K562 treated with DMSO at 1 percent for 48 hours (cell line): Measurements from ENCODE around the gene KIF20A. TPM values are rescaled to one million over a fixed set of nuclear protein-coding genes. Genes with fewer than 3 reads are reported as not detected.

Experiments used
- total RNA-seq: library from RNA; unstranded; fragments of 300-600 nt; gene quantifications from 2 replicates; pipeline ENCODE4 v1.2.3, GENCODE V29; 2022; ENCODE audit warnings: low replicate concordance; ENCODE audit errors: extremely low read depth

Gene KIF20A
- total RNA-seq = not detected in 2 replicates

DNA sequence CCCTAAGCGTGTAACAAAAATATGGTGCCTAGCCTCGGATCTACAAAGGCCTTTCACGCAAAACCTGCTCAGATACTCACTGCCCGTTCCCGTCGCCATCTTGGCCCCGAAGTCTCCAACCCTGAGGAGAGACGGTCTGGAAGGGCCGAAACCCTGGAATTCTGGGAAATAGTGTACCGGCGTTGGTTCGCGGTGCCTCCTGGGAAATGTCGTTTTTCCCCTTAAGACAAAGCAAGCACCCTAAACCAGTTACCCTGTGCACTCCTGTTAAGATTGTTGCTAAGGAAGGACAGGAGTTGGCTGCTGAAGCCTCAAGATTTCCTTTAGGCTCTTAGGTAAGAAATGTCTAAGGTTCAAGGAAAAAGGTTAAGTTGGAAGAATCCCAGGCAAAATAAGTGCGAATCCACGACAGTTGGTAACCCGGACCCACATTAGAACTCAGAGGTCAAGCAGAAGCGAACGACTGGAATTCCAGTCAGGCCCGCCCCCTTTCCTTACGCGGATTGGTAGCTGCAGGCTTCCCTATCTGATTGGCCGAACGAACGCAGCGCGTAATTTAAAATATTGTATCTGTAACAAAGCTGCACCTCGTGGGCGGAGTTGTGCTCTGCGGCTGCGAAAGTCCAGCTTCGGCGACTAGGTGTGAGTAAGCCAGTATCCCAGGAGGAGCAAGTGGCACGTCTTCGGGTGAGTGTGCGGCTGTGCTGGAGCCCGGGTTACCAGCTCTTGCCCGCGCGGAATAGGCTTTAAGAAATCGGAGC, at the start of gene KIF20A, which contains the start of gene BRD8:
Gene KIF20A, plus strand, starts transcription at position 597 of the 761 bp plus-strand sequence. CDS start 569 bp downstream, outside the sequence.
Gene BRD8, minus strand, starts transcription at position 115 of the 761 bp plus-strand sequence. Its CDS starts 16 bp downstream, at position 99.

DNA sequence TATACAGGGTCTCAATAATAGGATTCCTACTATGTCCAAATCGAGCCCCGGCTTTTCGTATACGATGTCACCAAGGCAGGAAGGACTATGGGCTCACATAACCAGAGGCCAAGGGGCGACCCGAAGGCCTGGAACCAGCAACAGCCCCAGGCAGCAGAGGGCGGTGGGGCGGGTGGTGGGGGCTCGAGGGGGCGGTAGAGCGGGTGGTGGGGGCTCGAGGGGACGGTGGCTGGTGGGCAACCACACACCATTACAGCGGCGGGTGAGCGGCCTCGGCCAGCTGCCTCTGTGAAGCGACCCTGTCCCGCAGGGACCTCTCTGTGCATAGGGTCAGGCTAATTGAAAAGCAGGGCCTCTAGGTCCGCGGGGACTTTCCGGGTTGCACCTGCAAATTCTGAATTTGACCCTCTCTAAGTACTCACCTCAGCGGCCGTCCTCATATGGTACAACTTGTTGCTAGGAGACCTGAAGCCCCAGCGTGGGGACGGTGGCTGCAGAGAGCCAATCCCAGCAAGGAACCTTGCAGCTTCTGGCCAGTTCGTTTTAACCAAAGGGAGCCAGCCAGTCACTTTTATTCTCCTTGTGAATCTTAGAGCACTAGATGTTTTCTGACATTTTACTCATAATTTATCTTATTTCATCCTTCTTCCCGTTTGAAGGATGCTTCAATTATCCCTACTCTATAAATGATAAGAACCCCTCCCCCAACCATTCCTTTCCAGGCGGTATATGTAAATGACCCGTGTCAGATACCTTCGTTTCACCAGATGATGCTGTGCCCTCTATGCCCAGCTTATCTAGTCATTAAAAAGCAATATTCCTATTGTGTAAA, 39.7 kb upstream of the KIF20A start, which contains the start of gene NME5:
Gene NME5, minus strand, starts transcription at position 480 of the 832 bp plus-strand sequence. CDS start 648 bp downstream, outside the sequence.

DNA sequence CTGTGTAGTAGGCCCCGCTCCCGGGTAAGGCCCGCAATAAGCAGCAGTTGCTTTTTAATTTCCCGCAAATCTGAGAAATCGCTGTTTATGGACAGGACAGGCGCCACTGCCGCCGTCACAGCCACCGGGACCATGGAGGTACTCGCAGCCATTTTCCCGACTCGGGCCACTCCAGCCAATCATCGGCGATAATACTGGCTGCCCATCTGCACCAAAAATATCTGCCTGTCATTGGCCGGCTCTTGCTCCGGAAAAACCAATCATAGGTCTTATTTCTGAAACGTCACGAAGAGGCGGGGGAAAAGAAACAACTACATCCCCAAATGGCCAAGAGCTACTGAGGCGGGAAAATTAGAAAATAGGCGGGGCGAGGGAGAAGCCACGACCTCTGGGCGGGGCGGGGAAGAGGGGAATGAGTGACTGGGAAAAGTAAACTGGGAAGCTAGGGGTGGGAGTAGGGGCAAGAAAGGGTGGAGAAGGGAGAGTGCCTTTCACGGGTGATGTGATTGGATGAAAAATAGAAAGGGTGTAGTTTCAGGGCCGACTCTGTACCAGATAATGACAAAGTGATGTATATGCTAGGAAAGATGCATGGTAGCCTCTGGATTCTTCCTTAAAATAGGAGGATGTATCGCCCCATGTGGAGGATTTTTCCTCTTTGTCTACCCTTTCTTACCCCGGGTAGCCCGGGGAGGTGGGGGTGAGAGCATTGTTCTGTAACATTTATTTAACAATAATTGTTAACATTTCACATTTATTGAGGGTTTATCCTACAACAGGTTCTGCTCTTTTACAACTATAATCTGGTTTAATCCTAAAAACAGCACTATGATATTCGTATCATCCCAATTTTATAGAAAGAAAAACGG, 34.5 kb downstream of the KIF20A start, which contains the start of gene CDC23:
Gene CDC23, minus strand, starts transcription at position 163 of the 869 bp plus-strand sequence. Its CDS starts 11 bp downstream, at position 152.

Other genes with a start within 250 kb of the KIF20A start
- not detected in 2 replicates for gene FAM13B, start 146.0 kb upstream of the KIF20A start, total RNA-seq
- not detected in 2 replicates for gene WNT8A, start 95.1 kb upstream of the KIF20A start, total RNA-seq
- not detected in 2 replicates for gene NME5, start 39.7 kb upstream of the KIF20A start, total RNA-seq
- not detected in 2 replicates for gene BRD8, start 482 bp upstream of the KIF20A start, total RNA-seq
- not detected in 2 replicates for gene CDC23, start 34.2 kb downstream of the KIF20A start, total RNA-seq
- not detected in 2 replicates for gene GFRA3, start 95.5 kb downstream of the KIF20A start, total RNA-seq
- not detected in 2 replicates for gene CDC25C, start 152.7 kb downstream of the KIF20A start, total RNA-seq
- not detected in 2 replicates for gene FAM53C, start 159.2 kb downstream of the KIF20A start, total RNA-seq
- gene KDM3B, start 173.6 kb downstream of the KIF20A start, total RNA-seq = 101 TPM in 1 of 2 replicates, not detected in the other